ENCODE measurements around the gene PRSS37.
"Not testable (repeated sequence)": the region's sequence is repeated elsewhere in the genome, so short reads cannot be mapped to it uniquely, and the experiment has no call there.

Gene PRSS37, protein sequence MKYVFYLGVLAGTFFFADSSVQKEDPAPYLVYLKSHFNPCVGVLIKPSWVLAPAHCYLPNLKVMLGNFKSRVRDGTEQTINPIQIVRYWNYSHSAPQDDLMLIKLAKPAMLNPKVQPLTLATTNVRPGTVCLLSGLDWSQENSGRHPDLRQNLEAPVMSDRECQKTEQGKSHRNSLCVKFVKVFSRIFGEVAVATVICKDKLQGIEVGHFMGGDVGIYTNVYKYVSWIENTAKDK

GRCh38 chr7:141841385-141841784 is at the start of gene PRSS37:
PRSS37 (minus strand) TSS chr7:141841485; CDS start chr7:141841049, 436 bp downstream.
- DNase-seq: no peak

- DNase-seq: no peak
These were observed 48.0 kb upstream of the PRSS37 start for GRCh38 chr7:141889321-141889720.

- no peak for DNase-seq
These were observed 43.4 kb upstream of the PRSS37 start for GRCh38 chr7:141884539-141885225.

DNA sequence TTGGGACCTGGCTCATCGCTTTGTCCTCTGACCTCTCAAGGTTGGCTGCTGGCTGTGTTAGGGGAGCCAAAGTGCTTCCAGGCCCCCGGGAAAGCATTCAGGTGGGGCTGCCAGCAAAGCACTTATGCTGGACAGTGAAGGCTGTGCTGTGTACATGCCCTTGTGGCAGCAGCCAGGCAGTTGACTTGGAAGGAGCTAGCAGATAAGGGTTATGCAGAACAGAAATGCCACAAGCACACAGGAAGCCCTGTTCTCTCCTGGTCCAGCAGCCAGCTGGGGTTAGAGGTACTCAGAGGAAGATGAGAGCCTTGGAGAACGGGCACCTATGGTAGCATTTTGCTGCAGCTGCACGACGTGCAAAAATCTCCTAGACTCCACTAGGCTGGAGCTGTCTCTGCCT is 39.7 kb upstream of the PRSS37 start:
- no peak for DNase-seq

- no peak for DNase-seq
These were observed 36.1 kb upstream of the PRSS37 start for GRCh38 chr7:141877365-141877764.

GRCh38 chr7:141876371-141876770 is 35.1 kb upstream of the PRSS37 start:
- no peak for DNase-seq

DNA sequence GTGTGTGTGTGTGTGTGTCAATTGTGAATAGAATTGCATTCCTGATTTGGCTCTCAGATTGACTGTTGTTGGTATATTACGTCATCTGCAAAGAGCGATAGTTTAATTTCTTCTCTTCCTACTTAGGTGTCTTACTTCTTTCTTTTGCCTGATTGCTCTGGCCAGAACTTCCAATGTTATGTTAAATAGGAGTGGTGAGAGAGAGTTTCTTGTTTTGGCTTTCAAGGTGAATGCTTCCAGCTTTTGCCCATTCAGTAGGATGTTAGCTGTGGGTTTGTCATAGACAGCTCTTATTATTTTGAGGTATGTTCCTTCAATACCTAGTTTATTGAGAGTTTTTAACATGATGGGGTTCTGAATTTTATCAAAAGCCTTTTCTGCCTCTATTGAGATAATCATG is 34.2 kb upstream of the PRSS37 start:
- DNase-seq: no peak

- no peak for DNase-seq
These were observed 33.5 kb upstream of the PRSS37 start for GRCh38 chr7:141874787-141875186.

DNA sequence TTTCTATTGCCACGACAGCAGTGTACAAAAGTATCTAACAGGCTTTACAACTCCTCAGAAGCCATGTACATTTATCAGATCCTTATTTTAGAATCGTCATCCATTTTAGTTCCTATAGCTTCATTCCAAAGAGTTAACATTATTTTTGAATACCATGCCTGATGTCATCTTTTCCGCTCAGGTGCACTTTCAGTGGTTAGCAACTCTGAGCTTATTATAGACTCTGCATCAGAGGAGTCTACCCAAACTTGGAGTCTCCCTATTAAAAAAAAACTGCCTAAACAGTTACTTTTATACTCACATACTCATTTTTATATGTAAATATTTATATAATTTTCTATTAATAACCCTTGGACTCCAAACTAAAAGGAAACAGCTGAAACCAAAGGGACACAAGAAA is 31.6 kb upstream of the PRSS37 start:
- DNase-seq: no peak

DNA sequence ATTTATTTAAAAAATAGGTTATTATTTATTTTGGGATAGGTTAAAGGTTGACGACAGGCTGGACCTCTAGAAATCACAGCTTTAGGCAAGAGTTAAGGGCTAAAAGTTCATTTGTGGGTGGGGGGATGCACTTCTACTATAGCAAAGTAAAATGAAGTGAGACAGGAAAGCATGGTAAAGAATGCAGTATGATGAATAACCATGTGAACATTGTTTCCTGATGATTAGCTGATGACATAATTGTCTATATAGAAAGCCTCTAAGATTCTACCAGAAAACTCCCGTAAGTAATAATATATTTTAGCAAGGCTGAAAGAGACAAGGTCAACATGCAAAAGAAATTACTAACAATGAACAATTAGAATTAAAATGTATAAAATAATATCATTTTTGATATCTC is 25.7 kb upstream of the PRSS37 start:
- no peak for DNase-seq

DNA sequence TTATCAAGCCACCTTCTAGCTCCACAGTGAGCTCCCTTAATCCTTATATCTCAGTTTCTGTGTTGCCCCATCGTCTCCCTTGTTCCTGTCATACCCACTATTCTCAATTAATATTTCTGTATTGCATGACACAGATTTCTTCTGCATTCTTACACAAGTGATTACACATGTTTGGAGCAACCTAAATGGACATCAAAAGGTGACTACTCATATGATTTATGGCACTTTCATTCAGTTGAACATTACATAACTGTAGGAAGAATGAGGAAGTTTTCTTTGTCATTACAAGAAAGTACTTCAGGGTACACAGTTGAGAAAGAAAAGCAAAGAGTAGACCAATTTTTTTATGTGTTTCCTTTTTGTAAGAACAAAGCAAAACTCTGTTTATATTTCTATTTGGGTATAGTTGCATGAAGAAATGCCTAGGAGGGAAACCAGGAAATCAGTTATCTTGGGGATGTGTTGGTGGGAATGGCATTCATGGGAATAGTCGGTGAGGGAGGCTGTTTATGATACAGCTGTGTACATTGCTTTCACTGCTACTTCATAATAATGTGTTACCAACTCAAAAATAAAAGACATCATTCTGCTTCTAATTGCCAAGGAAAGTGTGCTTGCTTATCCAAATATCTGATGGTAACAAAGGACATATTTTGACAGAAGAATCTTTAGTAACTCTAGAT is 23.6 kb upstream of the PRSS37 start:
- no peak for DNase-seq

GRCh38 chr7:141860207-141860606 is 18.9 kb upstream of the PRSS37 start:
- DNase-seq: no peak

- DNase-seq: no peak
These were observed 6.7 kb upstream of the PRSS37 start for GRCh38 chr7:141847996-141848395.

DNA sequence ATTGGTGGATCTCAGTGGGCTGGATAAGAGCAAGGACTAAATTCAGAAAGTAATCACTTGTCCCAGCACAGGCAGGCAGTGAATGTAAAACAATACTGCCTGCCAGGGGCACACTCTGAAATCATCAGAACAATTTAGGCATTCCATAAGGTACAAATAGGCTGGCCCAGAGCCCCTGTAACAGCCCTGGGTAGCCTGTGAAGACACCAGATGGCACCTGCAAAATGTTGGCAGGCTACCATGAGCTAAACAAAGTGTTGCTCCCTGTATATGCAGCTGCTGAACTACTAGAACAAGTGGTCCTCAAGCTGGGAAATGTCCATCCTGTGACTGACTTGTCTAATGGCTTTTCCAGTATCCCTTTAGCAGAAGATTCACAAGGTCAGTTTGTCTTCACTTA is 3.0 kb upstream of the PRSS37 start:
- no peak for DNase-seq

DNA sequence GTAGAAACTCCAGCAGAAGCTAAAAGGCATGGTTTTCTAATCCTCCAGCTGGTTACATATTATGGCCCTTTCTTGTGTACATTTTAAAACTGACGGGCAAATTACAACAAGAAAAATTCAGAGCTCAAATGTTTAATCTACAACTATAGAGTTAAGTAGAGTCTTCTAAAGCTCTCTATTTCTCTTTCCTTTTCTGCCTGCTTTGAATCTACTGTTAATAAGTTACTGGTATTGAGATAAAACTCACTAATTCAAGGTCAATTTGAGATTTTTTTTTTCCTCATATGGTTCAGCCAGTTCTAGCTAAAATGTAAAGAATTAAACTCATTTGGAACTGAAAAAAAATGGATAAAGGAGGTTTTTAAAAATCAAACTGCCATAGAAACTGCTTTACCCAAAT is 1.6 kb upstream of the PRSS37 start:
- DNase-seq: no peak

- DNase-seq: no peak
These were observed 577 bp downstream of the PRSS37 start for GRCh38 chr7:141840708-141841107.

DNA sequence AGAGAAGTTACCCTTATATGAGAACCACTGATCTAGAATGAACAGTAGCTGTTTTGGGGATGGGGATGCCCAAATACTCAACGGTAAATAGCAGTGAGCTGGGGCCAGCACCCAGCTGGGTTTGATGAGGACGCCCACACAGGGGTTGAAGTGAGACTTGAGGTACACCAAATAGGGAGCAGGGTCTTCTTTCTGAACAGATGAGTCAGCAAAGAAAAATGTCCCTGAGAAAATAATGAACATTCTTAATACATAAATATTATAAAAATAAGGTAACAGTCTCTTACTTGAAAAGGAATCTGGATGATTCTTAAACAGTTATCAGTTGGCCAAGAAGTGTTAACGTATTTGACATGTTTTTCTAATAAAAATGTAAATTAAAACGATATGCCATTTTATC is 2.0 kb downstream of the PRSS37 start:
- no peak for DNase-seq

DNA sequence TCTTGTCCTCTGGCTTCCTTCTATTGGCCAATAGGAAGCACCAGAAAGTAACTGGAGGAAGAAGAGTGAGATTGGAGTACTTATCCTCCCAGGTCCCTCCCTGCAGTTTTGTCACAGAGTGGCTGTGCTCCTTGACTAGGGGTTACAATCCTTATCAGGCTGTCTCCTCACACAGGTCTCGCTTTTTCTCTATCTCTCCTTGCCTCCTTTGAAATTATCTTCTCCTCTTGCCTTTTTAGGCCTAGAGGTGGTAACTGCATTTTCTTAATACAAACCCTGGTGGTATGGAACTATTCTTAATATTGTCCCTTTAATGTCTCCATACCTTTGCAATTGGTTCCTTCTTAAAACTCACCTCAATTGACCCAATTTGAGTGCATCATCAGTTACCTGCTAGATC is 2.7 kb downstream of the PRSS37 start:
- no peak for DNase-seq

DNA sequence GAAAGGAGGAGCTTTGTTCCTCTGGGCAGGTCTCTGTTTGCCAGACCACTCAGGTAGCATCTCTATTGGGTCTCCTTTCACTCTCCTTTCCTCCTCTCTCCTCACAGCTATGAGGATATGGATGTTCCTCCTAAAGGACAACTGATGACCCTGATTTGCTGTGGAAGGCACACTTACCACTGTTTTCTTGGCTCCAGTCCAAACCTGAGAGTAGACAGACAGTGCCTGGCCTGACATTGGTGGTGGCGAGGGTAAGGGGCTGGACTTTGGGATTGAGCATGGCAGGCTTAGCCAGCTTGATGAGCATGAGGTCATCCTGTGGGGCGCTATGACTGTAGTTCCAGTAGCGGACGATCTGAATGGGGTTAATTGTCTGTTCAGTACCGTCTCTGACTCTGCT is 3.6 kb downstream of the PRSS37 start:
- no peak for DNase-seq

DNA sequence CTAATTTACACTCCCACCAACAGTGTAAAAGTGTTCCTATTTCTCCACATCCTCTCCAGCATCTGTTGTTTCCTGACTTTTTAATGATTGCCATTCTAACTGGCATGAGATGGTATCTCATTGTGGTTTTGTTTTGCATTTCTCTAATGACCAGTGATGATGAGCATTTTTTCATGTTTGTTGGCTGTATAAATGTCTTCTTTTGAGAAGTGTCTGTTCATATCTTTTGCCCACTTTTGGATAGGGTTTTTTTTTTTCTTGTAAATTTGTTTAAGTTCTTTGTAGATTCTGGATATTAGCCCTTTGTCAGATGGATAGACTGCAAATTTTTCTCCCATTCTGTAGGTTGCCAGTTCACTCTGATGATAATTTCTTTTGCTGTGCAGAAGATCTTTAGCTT is 18.9 kb downstream of the PRSS37 start:
- not testable (repeated sequence) for DNase-seq

- no peak for DNase-seq
These were observed 21.2 kb downstream of the PRSS37 start for GRCh38 chr7:141820067-141820466.

- DNase-seq: no peak
These were observed 48.8 kb downstream of the PRSS37 start for GRCh38 chr7:141792526-141792925.

GRCh38 chr7:141789917-141790316 is 51.4 kb downstream of the PRSS37 start, which contains the start of gene TAS2R5:
TAS2R5 (plus strand) TSS chr7:141790217; CDS start chr7:141790362, 145 bp downstream.
- no peak for DNase-seq

DNA sequence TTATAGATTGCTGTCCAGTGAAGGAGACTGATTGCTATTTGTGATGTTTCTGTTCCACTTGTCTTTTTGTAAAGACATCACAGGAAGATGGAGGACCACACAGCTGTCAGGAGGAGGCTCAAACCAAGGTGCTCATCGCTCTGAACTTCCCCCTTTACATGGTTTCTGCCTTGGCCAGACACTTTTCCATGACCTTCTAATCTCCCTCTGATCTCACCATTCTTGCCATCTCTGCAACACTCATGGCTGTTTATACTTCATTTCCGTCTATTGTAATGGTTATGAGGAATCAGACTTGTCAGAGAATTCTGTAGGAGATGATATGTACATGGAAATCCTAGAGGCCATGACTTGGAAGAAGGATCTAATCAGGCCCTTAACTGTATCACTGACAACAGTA is 53.0 kb downstream of the PRSS37 start:
- DNase-seq: no peak

Data from activated effector memory CD4-positive, alpha-beta T cell treated with Interleukin-2 at 50 U/mL for 16 hours (primary cell).